GM19463 (cell line): ENCODE measurements around the gene ZDHHC8.

Experiments
- ATAC-seq: cut with Tn5 transposase; IDR thresholded peaks from one replicate; pipeline ENCODE4 v1.9.1; 2021; ENCODE audit warnings: mild to moderate bottlenecking, moderate library complexity; ENCODE audit not compliant: unreplicated experiment

Gene ZDHHC8

DNA sequence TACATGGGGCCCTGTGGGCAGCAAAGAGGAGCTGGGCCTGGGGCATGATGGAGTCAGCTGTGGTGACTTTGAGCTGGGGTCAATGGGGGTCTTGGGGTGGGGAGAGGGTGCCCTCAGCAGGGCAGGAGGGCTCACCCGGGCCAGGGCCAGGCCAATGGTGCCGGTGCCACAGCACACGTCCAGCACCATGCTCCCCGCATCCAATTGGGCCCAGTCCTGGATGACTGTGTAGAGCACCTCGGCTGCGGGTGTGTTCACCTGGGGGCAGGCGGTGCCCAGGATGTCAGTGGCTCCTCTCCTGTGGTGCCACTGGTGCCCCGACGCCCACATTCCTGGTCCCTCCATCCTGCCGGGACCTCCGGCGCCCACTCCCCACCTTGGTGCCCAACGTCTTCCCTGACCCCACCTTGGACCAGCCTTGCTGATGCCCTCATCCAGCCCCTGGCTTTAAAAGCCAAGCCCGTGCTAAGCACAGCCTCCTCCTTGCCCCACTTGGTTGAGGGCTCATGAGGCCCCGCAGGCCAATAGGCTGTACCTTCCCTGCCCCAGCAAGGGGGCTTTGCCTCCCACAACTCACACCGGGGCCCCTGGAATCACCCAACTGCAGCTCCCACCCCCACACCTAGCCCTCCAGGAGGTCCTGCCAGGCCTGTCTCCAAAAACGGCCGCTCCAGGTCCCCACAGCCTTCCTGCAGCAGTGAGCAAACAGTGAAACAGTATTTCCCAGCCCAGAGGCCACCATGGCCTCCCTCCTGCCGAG lies 17.9 kb upstream of the ZDHHC8 start:
- no peak for ATAC-seq

DNA sequence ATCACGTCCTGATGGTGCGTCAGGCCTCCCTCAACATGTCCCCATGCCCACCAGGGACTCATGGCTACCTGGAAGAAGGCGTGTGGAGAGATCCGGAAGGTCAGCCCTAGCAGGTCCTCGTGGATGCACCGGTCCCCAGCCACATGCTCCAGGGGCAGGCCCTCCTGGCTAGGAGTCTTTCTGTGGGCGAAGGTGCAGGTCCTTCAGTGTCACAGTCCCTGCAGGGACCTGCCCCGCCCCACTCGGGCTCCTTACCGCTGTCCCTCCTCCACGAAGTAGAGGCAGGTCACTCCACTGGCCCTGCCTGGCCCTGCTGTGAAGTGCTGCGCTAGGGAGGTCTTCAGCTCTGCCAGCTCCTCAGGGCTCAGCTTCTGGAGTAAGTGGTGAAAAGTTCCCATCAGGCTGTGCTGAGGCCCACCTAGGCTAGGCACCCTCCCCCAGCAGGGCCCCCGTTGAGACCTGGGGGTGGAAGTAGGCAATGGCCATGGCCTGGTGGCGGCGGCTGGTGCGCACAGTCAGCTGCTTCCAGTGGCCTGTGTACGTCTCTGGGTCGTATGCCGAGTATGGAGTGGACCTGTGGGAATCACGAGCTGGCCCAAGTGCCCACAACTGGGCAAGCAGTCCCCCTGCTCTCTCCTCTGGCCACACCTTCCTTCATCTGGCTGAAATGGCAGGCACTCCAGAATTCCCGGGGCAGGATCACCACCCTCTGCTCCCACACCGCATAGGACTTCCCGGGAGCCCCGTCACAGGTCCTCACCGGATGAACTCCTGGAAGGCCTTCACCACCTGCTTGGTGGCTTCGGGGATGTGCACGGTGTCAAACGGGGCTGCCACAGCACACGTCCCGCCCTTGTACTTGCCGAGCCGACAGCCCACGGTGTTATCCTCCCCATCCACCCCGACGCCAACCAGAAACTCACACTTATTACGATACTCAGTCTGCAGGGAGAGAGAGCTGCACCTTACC lies 16.8 kb upstream of the ZDHHC8 start:
- no peak for ATAC-seq

DNA sequence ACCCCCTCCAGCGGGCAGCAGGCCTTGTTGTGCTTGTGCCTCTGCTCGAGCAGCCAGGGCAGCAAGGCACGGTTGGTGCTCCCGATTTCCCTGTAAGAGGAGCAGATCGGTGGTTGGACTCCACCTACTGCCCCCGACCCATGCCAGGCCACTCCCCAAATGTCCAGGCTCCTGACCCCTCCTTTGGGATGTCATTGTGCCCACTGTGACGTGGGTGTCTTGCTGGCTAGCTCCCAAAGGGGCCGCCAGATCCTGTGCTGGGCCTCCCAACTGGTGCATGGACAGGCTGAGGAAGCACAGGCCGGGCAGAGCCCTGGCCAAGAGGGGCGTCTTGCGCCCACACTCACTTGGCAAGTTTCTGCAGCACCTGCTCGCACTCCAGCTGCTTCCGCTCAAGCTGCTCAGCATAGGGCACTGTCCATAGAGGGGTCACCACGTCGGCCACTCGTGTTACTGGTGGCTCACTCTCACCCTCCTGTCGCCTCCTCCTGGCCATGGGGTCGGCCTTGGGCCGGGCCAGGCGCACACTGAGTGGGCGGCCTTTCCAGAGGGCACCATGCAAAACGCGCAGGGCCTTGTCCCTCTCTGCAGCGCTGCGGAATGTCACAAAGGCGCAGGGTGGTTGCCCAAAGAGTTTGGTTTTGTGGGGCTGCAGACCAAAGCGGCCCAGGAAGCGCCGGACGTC lies 15.8 kb upstream of the ZDHHC8 start, which contains the start of gene RANBP1:
TSS of gene RANBP1 (plus strand) at position 414 of the 685 bp plus-strand sequence. CDS start at position 495, 81 bp downstream.
- no peak for ATAC-seq

DNA sequence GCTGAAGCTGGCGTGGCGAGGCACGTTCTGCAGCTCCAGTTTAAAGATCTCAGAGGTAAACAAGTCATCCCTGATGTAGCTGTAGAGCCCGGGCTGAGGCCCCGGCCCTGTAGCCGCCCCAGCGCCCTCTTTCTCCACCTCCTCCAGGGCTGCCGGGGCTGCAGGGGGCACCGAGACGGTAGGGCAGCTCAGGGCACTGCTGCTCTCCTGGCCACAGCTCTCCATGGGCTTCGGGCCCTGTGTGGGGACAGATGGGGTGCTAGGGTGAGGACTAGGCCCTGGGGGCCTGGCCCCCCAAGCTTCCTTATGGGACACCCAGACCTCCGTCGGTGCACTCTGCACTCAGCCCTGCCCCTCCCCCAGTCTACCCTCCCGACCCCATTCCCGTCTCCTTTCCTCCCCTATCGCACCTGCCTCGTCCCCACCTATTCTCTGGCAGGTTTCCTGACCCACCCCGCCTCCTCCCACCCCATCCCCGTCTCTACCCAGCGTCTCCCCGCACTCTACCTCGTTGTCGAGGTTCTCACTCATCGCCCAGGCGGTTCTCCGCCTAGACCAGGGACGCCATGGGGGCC lies 15.1 kb upstream of the ZDHHC8 start:
- ATAC-seq: no peak

DNA sequence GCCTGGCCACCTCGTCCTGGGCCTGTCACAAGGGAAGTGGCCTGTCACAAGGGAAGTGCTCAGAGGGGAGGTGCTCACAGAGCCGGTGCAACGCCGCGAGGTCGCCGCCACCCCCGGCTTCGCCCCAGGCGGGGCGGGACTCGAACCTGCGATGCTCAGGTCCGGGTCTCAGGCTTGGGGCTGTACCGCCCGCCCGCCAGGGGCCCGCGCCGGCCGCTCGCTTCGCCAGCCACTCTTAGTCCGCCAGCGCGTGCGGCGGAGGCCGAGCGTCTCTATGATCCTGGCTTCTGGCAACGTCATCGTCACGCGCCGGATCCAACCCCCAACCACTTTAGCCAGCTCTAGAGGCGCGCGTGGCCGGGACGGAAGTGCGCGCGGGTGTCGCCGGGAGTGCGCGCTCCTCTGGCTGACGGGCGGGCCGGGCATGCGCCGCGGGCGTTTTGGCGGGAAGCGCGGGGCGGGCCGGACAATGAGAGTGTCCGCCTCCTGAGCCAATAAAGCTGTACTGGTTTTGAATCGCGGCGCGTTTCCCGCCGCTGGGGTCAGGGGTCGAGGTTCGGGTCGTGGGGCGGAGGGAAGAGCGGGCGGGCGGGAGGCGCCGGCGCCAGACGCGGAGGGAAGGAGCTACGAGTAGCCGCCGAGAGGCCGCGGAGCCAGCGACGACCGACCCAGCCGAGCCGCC lies 14.5 kb upstream of the ZDHHC8 start, which contains the start of gene TRMT2A:
TSS of gene TRMT2A (minus strand) at position 276 of the 682 bp plus-strand sequence. CDS start 320 bp downstream, outside the sequence.
- peak; percentile 90 for ATAC-seq

DNA sequence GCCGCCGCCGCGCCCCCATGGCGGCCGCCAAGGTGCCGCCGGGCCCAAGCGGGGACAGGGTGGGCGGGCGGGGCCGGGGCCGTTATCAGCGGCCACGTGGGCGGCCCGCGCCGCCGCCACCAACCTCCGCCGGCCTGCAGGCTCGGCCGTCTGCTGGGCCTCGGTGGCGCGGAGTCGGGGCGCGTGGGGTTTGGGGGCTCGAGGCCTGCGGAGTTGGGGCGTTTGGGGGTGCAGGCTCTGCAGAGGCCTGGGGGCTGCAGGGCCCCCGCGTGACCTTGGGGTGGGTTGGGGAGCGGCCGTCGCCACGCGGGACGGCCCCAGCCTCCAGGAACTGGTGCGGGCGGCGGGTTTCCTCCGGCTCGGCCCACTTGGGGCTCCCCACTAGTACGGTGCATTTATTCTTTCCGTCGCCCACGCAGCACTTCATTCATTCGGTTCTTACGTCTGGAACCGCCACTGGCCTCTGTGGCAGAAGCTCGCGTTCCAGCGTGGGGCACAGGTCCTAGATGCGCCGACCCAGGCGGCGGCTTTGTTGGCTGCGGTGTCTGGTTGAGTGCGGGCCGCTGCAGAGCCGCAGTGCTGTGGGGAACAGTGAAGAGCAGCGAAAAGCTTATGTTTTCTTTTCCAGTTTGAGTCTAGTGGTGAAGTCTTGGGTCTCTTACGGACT lies 13.8 kb upstream of the ZDHHC8 start:
- peak; percentile 2 for ATAC-seq

DNA sequence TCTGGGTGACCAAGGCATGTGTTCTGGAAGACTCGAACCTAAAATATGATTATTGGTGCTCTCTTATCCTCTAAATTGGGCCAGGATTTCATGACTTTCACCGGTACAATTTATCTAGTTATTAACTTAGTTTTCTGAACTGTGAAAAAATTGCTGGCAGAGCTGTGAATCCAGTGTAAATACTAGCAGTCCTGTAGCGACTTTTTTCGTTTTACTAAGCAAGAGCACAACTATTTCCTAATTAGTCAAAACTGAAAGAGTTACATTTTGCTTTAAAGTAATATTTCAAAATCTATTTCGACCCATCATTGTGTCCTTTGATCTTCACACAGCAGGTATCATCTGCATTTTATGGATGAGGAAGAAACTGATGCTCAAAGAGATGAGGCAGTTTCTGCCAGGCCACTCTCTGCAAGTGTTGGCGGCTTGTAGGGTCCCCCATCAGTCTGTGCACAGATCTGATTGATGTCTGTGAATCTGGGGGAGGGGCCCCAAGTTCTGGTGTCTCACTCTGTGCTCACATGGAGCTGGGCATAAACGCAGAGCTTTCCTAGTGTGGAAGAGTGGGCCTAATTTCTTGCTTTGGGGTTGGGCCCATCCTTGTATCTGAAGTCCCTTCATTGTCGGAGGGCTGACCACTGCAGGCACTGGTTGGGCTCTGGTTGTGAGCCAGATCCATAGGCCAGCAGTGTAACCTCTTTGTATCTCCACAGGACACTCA lies 13.1 kb upstream of the ZDHHC8 start:
- ATAC-seq: no peak

DNA sequence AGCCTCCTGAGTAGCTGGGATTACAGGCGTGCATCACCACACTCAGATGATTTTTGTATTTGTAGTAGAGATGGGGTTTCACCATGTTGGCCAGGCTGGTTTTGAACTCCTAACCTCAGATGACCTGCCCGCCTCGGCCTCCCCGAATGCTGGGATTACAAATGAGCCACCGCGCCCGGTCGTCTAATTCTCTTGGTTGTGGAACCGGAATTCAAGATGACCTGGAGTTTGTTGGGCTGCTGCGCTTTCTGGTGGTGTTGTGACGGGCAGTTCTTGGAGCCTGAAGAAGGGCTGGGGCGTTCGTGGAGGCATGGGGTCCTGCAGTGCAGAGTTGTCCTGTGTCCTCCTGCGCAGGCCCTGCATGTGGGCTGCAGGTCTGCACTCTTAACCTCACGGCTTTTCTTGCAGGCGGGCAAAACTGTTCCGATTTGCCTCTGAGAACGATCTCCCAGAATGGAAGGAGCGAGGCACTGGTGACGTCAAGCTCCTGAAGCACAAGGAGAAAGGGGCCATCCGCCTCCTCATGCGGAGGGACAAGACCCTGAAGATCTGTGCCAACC lies 9.7 kb upstream of the ZDHHC8 start:
- ATAC-seq: no peak

DNA sequence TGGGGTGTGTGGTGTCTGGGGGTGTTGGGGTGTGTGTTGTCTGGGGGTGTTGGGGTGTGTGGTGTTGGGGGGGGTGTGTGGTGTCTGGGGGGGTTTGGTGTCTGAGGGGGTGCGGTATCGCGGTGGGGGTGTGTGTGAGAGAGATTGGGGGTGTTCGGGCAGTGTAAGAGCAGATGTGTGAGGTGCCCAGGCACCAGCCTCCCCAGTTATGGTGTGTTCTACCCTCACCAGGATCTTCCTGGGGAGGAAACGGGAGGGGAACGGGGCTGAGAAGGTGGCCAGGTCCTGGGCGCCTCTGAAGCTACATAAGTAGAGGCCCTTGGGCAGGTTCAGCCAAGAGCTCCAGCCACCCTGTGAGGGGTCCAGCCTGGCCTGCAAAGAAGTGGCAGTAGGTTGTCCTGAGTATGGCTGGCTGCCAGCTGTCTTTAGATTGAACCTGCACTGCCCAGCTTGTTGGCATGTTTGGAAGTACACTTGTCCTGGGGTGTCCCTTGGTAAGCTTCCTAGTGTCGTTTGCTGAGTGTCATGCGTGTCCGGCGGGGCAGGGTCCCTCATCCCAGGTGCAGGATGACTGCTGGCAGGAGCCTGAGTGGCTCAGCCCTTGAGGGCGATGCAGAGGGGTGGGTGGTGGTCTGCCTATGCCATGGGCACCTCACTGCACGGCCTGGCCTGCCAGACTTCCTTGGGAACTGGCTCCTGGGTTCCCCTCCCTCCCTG lies 8.1 kb upstream of the ZDHHC8 start:
- no peak for ATAC-seq

DNA sequence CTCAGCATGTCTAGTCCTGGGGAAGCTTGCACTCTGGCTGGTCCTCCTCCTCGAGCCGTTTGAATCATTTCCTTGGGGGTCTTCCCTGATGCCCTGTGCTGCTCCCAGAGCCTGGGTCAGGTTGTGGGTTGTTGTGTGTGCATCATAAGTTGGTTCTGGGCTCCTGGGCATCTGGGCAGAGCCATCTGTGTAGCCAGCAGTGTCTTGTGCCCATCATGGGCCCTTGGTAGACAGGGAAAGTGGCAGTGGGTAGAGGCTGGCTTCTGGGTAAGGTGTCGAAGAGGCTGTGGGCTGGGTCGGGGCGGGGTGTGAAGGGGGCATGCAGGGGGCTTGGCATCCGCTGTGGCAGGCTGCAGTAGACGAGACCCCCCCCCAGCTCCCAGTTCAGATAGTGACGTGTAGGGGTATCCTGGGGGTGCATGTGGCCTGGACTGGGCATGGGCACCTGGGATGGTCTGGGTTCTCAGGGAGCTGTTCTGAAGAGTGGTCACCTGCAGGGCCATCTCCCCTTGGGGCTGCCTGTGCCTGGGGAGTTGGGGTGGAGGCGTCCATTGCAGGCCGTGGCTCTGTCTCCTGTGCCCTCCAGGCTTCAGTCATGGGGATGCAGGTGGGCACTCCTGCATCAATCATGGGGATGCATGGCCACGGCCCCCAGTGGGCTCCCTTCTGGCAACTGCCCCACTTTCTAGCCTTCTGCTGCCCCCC lies 7.4 kb upstream of the ZDHHC8 start:
- no peak for ATAC-seq

DNA sequence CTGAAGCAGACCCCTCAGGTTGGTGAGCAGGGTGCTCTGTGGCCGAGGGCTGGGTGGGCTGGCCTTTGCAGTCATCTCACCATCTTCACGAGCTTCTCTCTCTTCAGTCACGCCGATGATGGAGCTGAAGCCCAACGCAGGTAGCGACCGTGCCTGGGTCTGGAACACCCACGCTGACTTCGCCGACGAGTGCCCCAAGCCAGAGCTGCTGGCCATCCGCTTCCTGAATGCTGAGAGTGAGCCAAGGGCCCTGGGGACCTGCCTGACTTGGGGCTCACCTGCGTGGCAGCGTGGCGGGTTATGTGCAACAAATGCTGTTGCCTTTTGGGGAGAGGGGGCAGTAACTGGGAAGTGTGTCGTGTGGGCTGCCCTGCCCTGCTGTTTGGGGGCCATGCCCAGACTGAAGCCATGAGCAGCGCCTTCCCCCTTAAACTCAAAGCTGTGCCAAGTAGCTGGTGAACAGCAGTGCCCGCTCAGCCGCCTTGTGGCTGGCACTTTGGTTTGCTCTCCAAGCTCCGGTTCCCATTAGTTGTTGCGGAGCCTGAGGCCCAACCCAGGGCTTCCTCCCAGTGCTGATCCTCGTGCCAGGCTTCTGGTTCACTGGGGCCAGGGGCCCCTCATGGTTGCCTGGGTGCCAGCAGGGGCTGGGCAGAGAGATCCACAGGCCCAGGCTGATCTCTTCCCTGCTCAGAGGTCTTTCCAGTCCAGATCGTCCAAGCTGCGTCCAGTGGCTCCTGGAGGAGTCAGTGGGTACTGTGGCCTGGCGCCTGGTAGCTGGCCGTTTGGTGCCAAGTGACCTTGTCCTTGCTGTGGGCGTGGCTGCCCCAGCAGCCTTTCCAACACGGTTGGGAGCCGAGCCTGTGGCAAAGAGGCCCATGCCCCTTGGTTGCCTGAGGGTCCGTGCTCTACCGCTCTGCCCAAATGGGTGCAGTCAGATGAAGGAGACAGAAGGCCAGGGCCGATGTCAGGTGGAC lies 6.1 kb upstream of the ZDHHC8 start:
- ATAC-seq: no peak

DNA sequence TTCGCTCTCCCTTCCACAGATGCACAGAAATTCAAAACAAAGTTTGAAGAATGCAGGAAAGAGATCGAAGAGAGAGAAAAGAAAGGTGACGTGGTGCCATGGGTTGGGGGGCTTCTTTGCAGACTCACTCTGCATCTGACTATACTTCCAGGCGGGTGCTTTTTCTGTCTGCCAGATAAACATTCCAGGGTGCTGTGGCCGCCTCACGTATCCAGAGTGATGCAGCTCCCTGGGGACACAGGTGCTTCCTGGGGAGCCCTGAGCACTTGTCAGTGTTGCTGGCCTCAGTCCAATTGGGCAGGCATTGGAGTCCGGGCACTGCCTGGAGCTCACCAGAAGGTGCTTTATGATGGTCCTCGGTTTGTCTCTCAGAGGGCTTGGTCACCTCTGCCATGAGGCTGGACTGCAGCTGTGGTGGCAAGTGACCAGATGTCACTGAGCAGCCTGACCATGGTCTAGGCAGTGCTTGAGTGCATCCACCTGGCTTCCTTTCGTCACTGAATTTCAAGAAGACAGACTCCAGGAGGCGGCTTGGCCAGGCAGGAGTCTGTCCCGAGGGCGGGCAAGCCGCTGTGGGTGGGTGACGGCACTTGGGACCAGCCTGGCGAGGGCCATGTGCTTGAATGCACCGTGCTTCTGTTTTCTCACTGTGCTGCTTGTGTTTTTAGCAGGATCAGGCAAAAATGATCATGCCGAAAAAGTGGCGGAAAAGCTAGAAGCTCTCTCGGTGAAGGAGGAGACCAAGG lies 5.1 kb upstream of the ZDHHC8 start:
- no peak for ATAC-seq

DNA sequence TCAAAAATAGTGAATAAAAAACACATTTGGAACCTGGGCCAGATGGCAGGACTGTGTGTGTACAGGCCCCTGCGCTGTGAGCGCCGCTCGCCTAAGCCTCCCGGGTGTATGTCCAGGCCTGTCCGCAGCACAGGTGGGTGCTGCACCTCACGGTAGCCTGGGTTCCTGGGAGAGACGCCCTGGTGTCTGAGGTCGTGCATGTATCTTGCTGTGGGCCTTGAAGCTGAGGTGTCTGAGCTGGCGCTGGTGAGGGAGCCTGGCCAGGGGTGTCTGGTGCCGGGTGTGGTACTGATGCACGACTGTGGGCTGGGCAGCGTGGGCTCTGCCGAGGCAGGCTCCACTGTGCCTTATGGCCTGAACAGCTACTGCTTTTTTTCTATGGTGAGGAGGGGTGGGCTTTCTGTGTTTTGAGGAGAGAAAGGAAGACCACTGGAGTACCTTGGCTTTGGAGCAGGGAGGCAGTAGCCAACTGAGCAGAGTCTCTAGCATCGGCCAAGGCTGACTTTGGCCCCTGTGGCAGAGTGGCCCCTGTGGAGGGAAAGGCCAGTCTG lies 4.2 kb upstream of the ZDHHC8 start:
- no peak for ATAC-seq

DNA sequence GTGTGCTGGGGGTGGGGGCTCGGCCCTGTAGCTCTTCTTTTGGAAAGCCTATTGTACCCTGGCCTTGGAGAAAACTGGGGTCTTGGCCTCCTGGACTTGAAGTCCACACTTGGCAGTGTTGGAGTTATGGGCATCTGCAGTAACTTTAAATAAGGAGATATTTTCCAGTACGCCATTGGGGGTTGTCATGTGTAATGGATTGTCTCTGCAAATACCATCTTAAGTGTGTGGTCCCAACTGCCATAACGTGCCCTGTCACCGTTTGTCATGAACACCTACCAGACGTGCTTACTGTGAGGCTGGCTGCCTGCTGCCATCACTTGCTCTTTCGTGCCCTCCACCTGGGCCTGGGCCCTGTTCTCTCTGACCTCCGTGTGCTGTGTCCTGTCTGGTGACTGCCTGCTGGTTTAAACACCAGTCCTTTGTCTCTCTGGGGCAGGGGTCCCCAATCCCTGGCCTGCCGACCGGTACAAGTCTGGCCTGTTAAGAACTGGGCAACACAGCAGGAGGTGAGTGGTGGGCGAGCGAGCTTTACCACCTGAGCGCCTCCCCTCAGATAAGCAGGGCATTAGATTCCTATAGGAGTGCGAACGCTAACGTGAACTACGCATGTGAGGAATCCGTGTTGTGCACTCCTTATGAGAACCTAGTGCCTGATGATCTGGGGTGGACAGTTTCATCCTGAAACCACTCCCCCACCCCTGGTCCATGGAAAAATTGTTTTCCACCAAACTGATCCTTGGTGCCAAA lies 3.6 kb upstream of the ZDHHC8 start:
- no peak for ATAC-seq

DNA sequence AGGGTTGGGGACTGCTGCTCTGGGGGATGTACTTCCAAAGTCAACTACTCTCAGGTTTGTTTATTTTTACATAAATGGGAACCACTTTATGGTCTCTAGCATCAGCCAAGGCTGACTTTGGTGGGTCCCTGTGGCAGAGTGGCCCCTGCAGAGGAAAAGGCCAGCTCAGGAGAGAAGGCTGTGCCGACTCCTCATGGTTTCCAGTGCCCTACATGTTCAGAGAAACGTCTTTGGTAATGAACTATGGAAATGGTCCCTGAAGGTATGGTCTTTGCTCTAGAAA lies 3.0 kb upstream of the ZDHHC8 start:
- no peak for ATAC-seq
